Loucy (cell line): Measurements from ENCODE around the gene THBS4.

Experiments
- EZH2phosphoT487 ChIP-seq: fragments of 200-600 bp; IDR thresholded peaks from 2 replicates; pipeline ENCODE4 v1.6.1; 2018; ENCODE audit warnings: antibody characterized with exemption, mild to moderate bottlenecking, moderate library complexity, borderline replicate concordance
- TF ChIP-seq, protein P1 (sequence below): fragments of 200-600 bp; sonication (generic); conservative IDR thresholded peaks from 2 replicates; pipeline ENCODE4 v1.5.1; 2014; ENCODE audit warnings: mild to moderate bottlenecking, antibody characterized with exemption, low read length

DNA sequence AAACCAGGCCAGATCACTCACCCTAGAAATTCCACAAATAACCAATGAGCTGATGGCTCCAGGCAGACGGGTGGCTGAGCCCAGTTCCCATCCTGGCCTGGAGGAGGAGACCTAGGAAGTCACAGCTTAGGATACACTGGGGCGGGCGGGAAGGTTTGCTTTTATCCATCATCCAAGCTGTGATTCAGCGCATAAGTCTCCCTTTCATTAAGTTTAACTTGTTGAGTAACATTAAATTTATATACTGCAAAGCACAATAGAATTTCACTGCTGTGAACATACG lies 55.7 kb downstream of the THBS4 start:
- TF ChIP-seq, protein P1, sequence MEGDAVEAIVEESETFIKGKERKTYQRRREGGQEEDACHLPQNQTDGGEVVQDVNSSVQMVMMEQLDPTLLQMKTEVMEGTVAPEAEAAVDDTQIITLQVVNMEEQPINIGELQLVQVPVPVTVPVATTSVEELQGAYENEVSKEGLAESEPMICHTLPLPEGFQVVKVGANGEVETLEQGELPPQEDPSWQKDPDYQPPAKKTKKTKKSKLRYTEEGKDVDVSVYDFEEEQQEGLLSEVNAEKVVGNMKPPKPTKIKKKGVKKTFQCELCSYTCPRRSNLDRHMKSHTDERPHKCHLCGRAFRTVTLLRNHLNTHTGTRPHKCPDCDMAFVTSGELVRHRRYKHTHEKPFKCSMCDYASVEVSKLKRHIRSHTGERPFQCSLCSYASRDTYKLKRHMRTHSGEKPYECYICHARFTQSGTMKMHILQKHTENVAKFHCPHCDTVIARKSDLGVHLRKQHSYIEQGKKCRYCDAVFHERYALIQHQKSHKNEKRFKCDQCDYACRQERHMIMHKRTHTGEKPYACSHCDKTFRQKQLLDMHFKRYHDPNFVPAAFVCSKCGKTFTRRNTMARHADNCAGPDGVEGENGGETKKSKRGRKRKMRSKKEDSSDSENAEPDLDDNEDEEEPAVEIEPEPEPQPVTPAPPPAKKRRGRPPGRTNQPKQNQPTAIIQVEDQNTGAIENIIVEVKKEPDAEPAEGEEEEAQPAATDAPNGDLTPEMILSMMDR, result no peak
- no peak for TF ChIP-seq EZH2phosphoT487
